Mucosa of rectum (tissue), 2 donors: ENCODE results near the gene ARID1B.

Source experiments
- H3K27ac ChIP-seq, 2 donors: one replicate each; pipeline ENCODE4 v1.7.0; 2013; ENCODE audit warnings: inconsistent platforms in 2 of 2, low read depth in 2 of 2, low read length in 2 of 2
- H3K27me3 ChIP-seq, 2 donors: one replicate each; pipeline ENCODE4 v1.7.0; 2013; ENCODE audit warnings: low read length in 2 of 2; ENCODE audit not compliant: control insufficient read depth in 2 of 2, insufficient read depth in 2 of 2
- H3K36me3 ChIP-seq, 2 donors: one replicate each; pipeline ENCODE4 v1.7.0; 2013; ENCODE audit warnings: low read length in 2 of 2; ENCODE audit not compliant: control insufficient read depth in 2 of 2, insufficient read depth in 2 of 2
- H3K4me1 ChIP-seq, 2 donors: one replicate each; pipeline ENCODE4 v1.7.0; 2013; ENCODE audit warnings: low read length in 2 of 2, mild to moderate bottlenecking in 1 of 2; ENCODE audit not compliant: control insufficient read depth in 2 of 2, insufficient read depth in 2 of 2
- H3K4me3 ChIP-seq, 2 donors: one replicate each; pipeline ENCODE4 v1.7.0; 2013; ENCODE audit warnings: low read length in 2 of 2
- H3K9ac ChIP-seq, 2 donors: one replicate each; pipeline ENCODE4 v1.7.0; 2013; ENCODE audit warnings: low read length in 2 of 2, low read depth in 1 of 2, mild to moderate bottlenecking in 1 of 2
- H3K9me3 ChIP-seq, 2 donors: one replicate each; pipeline ENCODE4 v1.7.0; 2013; ENCODE audit warnings: low read length in 2 of 2; ENCODE audit not compliant: control insufficient read depth in 2 of 2
- donor health status: healthy.
- donor health status: Normal muscosa, but diverticular disease.

ARID1B gene

GRCh38 chr6:156912431-156912830 lies 135.3 kb downstream of the ARID1B start:
- Histone ChIP-seq H3K36me3 (peaks cover 0 to 2% of the 10 kb centered on the region in 2 donors), H3K27ac (no peak overlapping the region)

GRCh38 chr6:156914181-156914580 lies 137.0 kb downstream of the ARID1B start:
- Histone ChIP-seq H3K9ac (no peak overlapping the region), H3K27me3 (no peaks in the 10 kb centered on the region), H3K4me1 (no peaks in the 10 kb centered on the region), H3K27ac (no peak overlapping the region), H3K4me3 (no peak overlapping the region), H3K36me3 (peaks cover 0 to 2% of the 10 kb centered on the region in 2 donors), H3K9me3 (no peaks in the 10 kb centered on the region)

More at GRCh38 chr6:156912431-156912830, 135.3 kb downstream of the ARID1B start:
- H3K9me3 ChIP-seq: no peaks in the 10 kb centered on the region
- H3K4me1 ChIP-seq: no peaks in the 10 kb centered on the region
- H3K27me3 ChIP-seq: no peaks in the 10 kb centered on the region
- no peak overlapping the region for H3K4me3 ChIP-seq
- H3K9ac ChIP-seq: no peak overlapping the region

- H3K4me1 ChIP-seq: no peaks in the 10 kb centered on the region
- peaks cover 0 to 2% of the 10 kb centered on the region in 2 donors for H3K36me3 ChIP-seq
- no peaks in the 10 kb centered on the region for H3K9me3 ChIP-seq
- no peak overlapping the region for H3K27ac ChIP-seq
- H3K27me3 ChIP-seq: no peaks in the 10 kb centered on the region
- no peak overlapping the region for H3K9ac ChIP-seq
- H3K4me3 ChIP-seq: no peak overlapping the region
Measured at GRCh38 chr6:156916130-156916801, 139.1 kb downstream of the ARID1B start.

GRCh38 chr6:156917213-156917612 lies 140.0 kb downstream of the ARID1B start:
- H3K4me3 ChIP-seq: no peak overlapping the region
- no peaks in the 10 kb centered on the region for H3K4me1 ChIP-seq
- H3K27ac ChIP-seq: no peak overlapping the region
- peaks cover 0 to 2% of the 10 kb centered on the region in 2 donors for H3K36me3 ChIP-seq
- no peaks in the 10 kb centered on the region for H3K27me3 ChIP-seq
- no peak overlapping the region for H3K9ac ChIP-seq
- no peaks in the 10 kb centered on the region for H3K9me3 ChIP-seq

GRCh38 chr6:156918647-156919046 lies 141.5 kb downstream of the ARID1B start:
- no peak overlapping the region for H3K9ac ChIP-seq
- no peaks in the 10 kb centered on the region for H3K4me1 ChIP-seq
- no peaks in the 10 kb centered on the region for H3K9me3 ChIP-seq
- no peaks in the 10 kb centered on the region for H3K27me3 ChIP-seq
- no peaks in the 10 kb centered on the region for H3K36me3 ChIP-seq
- H3K4me3 ChIP-seq: no peak overlapping the region
- no peak overlapping the region for H3K27ac ChIP-seq

- Histone ChIP-seq H3K9ac (no peak overlapping the region), H3K4me3 (no peak overlapping the region)
Measured at GRCh38 chr6:156919370-156919769, 142.2 kb downstream of the ARID1B start.

GRCh38 chr6:156919814-156920369 lies 142.7 kb downstream of the ARID1B start:
- no peaks in the 10 kb centered on the region for H3K9me3 ChIP-seq
- no peaks in the 10 kb centered on the region for H3K4me1 ChIP-seq
- H3K27me3 ChIP-seq: no peaks in the 10 kb centered on the region
- H3K9ac ChIP-seq: no peak overlapping the region
- no peak overlapping the region for H3K27ac ChIP-seq
- H3K4me3 ChIP-seq: no peak overlapping the region
- H3K36me3 ChIP-seq: no peaks in the 10 kb centered on the region

More at GRCh38 chr6:156919370-156919769, 142.2 kb downstream of the ARID1B start:
- no peak overlapping the region for H3K27ac ChIP-seq
- H3K36me3 ChIP-seq: no peaks in the 10 kb centered on the region
- no peaks in the 10 kb centered on the region for H3K4me1 ChIP-seq
- no peaks in the 10 kb centered on the region for H3K9me3 ChIP-seq
- H3K27me3 ChIP-seq: no peaks in the 10 kb centered on the region

- Histone ChIP-seq H3K9me3 (no peaks in the 10 kb centered on the region), H3K4me3 (no peak overlapping the region), H3K4me1 (no peaks in the 10 kb centered on the region), H3K9ac (no peak overlapping the region), H3K36me3 (no peaks in the 10 kb centered on the region), H3K27me3 (no peaks in the 10 kb centered on the region), H3K27ac (no peak overlapping the region)
Measured at GRCh38 chr6:156924246-156924645, 147.1 kb downstream of the ARID1B start.

GRCh38 chr6:156925026-156925425 lies 147.8 kb downstream of the ARID1B start:
- Histone ChIP-seq H3K27ac (no peak overlapping the region), H3K9me3 (no peaks in the 10 kb centered on the region), H3K36me3 (no peaks in the 10 kb centered on the region), H3K9ac (no peak overlapping the region), H3K27me3 (no peaks in the 10 kb centered on the region), H3K4me1 (no peaks in the 10 kb centered on the region), H3K4me3 (no peak overlapping the region)

GRCh38 chr6:156925718-156926607 lies 148.8 kb downstream of the ARID1B start:
- Histone ChIP-seq H3K36me3 (no peaks in the 10 kb centered on the region), H3K4me1 (no peaks in the 10 kb centered on the region), H3K9ac (no peak overlapping the region), H3K27me3 (no peaks in the 10 kb centered on the region), H3K27ac (no peak overlapping the region), H3K4me3 (no peak overlapping the region), H3K9me3 (no peaks in the 10 kb centered on the region)
